ENCODE data around the gene CLMP.

Gene CLMP

DNA sequence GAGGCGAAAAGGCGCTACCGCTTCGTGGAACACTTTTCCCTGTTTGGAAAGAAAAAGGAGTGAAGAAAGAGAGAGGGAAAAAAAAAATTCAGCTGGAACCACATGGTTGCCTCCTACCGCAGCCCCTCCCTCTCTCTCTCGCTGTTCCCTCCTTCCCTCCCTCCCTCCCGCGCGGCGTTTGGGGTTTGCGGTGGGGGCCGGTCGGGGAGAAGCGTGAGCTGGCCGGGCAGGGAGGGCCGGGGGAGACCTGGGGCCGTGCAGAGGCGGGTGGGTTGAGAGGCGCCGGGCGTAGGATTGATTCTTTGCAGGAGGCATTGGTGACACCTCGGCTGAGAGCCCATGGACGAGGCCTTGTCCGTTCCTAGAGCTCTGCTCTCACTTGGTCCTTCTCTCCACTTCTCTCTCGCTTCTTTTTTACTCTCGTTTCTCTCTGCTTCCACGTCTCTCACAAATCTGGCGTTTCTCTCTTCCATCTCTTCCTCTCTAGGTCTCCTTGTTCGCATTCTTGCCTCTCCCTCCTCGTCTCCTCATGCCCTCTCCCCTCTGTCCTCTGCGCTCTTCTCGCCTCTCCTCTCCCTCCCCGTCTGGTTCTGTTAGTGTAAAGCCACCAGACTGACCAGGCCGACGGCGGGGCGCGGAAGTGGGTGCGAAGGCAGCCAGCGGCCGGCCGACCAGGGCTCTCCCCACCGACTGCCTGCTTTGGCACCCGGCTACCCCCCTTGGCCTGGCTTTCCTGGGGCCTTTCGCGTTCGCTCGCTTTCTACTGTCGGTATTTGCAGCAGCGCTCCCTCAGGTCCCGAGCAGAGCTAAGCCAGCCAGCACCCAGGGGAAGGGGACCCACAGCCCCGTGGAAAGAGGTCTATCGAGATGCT, at the start of gene CLMP:
Gene CLMP (minus strand): TSS at position 61 of the 872 bp plus-strand sequence. CDS start 308 bp downstream, outside the sequence.
- H3K4me1 Mint-ChIP-seq (ENCODE audit: low read depth): peaks cover 6% of the 10 kb centered on the region
- intact Hi-C loops (cut with micrococcal nuclease): no loop called here
- no peaks in the 10 kb centered on the region for H3K36me3 Mint-ChIP-seq (ENCODE audit: low read depth)
- H3K9me3 Mint-ChIP-seq: no peaks in the 10 kb centered on the region
- peak within 1 kb of the TSS; percentile 55 for H3K4me3 Mint-ChIP-seq
- H3K27ac Mint-ChIP-seq: no peak within 1 kb of the TSS
- peaks cover 73% of the 10 kb centered on the region for H3K27me3 Mint-ChIP-seq

DNA sequence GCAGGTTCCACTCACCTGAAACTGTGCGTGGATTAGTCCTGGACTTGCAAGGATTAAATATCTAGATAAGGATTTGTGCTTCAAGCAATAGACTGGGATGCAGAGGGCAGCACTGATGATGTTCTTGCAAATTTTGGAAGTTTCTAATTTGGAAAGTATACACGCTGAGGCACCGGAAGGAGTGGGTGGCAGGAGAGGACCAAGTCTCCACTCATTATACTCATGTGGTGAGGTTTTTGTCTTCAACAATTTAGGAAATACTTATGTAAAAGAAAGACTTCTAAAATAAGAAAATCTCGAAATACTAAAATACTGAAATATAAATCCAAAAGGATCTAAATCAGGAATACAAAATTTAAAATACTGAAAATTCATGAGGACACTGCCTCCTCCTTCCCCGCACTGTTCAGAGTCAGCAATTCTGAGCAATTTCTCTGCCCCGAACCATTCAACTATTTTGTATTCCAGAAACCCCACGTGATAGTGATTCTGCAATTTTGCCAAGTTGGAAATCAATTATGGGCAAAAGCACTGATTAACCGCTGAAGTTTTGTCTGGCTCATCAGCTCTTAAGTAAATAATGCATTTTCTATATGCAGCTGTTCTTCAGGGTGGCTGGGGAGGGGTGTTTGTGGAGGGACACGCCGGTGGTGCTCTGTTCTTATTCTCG, 47.0 kb upstream of the CLMP start:
- H3K9me3 Mint-ChIP-seq: no peaks in the 10 kb centered on the region
- H3K27ac Mint-ChIP-seq: no peak overlapping the region
- peaks cover 10% of the 10 kb centered on the region for H3K4me1 Mint-ChIP-seq (ENCODE audit: low read depth)
- no peaks in the 10 kb centered on the region for H3K36me3 Mint-ChIP-seq (ENCODE audit: low read depth)
- peaks cover 1% of the 10 kb centered on the region for H3K27me3 Mint-ChIP-seq
- no peak overlapping the region for H3K4me3 Mint-ChIP-seq
- intact Hi-C loops (cut with micrococcal nuclease): no loop called here

- no peak overlapping the region for H3K4me3 Mint-ChIP-seq
- intact Hi-C loops (cut with micrococcal nuclease): no loop called here
- peaks cover 9% of the 10 kb centered on the region for H3K4me1 Mint-ChIP-seq (ENCODE audit: low read depth)
- peaks cover 1% of the 10 kb centered on the region for H3K27me3 Mint-ChIP-seq
- no peak overlapping the region for H3K27ac Mint-ChIP-seq
- H3K9me3 Mint-ChIP-seq: no peaks in the 10 kb centered on the region
- H3K36me3 Mint-ChIP-seq (ENCODE audit: low read depth): no peaks in the 10 kb centered on the region
Observed at GRCh38 chr11:123241294-123241693, 46.2 kb upstream of the CLMP start.

DNA sequence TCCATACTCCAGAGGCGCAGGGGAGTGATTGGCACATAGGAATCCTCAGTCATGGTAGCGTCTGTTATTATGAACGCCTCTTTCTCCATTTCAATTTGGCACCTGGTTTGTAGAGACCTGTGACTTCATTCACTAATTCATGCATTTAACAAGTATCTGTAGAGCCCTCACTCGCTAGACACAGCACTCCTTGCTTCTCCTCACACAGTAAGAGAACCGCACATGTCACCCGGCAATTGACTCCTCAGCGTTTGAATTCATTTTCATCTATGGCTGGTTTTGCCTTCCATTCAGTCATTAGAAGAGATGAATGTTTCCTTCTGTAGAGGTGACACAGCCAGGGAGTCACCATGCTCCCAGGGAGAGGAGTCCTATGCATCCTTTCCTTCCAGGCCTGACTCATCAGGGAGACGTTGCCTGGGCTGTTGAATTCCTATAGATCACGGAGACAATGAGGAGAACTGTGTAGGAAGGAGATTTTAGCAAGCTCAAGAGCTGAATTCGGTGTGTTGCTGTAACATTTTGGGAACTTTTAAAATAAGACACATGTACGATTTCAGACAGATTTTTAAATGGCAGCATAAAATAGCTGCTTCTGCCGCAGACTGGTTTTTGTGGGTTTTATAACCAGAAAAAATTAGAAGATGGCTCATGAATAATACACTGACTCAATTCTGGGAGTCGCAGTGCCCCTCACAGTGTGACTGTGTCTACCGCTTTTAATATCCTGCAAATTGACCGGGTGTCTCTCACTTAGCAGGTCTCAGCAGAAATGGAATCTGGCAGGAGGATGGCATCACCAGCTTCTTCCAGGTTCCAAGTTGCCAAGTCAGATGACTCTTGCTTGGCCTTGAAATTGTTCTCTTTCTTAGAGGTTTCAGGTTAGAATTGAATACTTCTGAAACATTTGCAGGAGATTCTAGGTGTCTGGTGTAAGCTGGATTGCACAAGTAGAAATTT, 44.4 kb upstream of the CLMP start:
- Mint-ChIP-seq H3K36me3 (ENCODE audit: low read depth) (no peaks in the 10 kb centered on the region), H3K27ac (no peak overlapping the region), H3K4me3 (no peak overlapping the region), H3K27me3 (peaks cover 1% of the 10 kb centered on the region), H3K4me1 (ENCODE audit: low read depth) (peaks cover 9% of the 10 kb centered on the region), H3K9me3 (no peaks in the 10 kb centered on the region)
- intact Hi-C loops (cut with micrococcal nuclease): no loop called here

DNA sequence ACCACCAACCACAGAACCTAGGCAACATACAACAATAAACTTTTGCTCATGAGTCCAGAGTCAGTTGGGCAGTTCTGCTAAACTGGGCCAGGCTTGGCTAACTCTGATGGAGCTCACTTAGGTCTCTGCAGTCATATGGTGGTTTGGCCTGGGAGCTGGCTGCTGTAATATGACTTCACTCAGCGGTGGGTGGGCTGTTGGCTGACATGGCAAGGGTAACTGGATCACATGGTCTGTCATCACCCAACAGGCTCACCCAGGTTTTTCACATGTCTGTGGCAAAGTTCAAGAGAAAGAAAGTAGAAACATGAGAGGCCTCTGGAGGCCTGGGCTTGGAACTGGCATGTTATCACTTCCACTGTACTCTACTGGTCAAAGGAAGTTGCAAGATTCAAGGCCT, 43.2 kb upstream of the CLMP start:
- Mint-ChIP-seq H3K4me1 (ENCODE audit: low read depth) (peaks cover 9% of the 10 kb centered on the region), H3K27ac (no peak overlapping the region), H3K4me3 (no peak overlapping the region), H3K27me3 (no peaks in the 10 kb centered on the region), H3K36me3 (ENCODE audit: low read depth) (no peaks in the 10 kb centered on the region), H3K9me3 (no peaks in the 10 kb centered on the region)
- intact Hi-C loops (cut with micrococcal nuclease): no loop called here

GRCh38 chr11:123236879-123237278, 41.8 kb upstream of the CLMP start:
- no peaks in the 10 kb centered on the region for H3K9me3 Mint-ChIP-seq
- H3K36me3 Mint-ChIP-seq (ENCODE audit: low read depth): no peaks in the 10 kb centered on the region
- H3K4me3 Mint-ChIP-seq: no peak overlapping the region
- no peak overlapping the region for H3K27ac Mint-ChIP-seq
- intact Hi-C loops (cut with micrococcal nuclease): no loop called here
- no peaks in the 10 kb centered on the region for H3K27me3 Mint-ChIP-seq
- peaks cover 9% of the 10 kb centered on the region for H3K4me1 Mint-ChIP-seq (ENCODE audit: low read depth)

DNA sequence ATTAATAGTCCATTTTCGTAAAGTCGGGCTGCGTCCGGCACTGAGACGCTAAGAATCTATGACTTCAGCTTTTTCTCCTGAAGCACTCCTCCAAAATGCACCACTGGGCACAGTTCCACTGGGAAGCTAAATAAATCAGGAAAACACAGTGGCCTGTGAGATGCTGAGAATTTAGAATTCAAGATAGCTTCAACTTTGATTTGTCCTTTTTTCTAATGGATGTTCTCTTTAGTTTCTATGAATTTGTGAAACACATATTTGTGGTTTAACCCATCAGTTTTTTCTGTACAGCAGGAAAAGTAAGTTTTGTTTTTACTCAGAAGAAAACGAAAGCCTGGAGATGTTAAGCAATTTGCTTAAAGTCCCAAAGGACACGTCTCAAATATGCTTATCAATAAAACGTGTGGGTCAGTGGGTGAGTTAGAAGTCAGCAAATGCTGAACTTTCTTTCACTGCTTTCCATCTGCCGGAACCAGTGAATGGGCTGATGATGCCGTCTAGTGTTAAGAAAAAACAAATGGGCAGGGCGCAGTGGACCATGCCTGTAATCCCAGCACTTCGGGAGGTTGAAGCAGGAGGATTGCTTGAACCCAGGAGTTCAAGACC, 40.7 kb upstream of the CLMP start:
- H3K36me3 Mint-ChIP-seq (ENCODE audit: low read depth): no peaks in the 10 kb centered on the region
- peaks cover 9% of the 10 kb centered on the region for H3K4me1 Mint-ChIP-seq (ENCODE audit: low read depth)
- H3K9me3 Mint-ChIP-seq: no peaks in the 10 kb centered on the region
- H3K27ac Mint-ChIP-seq: no peak overlapping the region
- intact Hi-C loops (cut with micrococcal nuclease): no loop called here
- peaks cover under 1% of the 10 kb centered on the region for H3K27me3 Mint-ChIP-seq
- no peak overlapping the region for H3K4me3 Mint-ChIP-seq

DNA sequence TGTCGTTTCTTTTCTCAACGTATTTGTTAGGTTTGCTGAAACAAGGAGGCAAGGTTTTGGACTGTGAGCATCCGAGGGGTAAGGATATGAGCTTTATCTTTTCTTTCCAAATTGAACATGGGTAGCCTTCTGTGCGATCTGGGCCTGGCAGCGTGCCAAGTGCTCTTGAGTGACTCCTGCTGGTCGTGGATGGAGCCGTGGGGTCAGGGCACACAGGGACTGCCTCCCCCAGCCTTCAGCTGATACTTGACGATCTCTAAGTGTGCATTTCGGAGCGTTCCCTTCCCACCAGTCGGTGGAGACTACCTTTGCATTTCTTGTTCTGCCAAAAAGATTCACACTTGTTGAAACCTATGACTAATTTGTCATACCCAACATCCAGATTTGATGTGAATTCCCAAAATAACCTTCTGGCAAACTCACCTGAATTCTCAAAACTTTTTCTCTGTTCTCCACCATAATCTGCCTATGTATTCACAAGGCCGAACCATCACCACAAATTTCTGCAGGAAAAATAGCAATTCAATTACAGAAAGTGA, 40.1 kb upstream of the CLMP start:
- peaks cover 9% of the 10 kb centered on the region for H3K4me1 Mint-ChIP-seq (ENCODE audit: low read depth)

DNA sequence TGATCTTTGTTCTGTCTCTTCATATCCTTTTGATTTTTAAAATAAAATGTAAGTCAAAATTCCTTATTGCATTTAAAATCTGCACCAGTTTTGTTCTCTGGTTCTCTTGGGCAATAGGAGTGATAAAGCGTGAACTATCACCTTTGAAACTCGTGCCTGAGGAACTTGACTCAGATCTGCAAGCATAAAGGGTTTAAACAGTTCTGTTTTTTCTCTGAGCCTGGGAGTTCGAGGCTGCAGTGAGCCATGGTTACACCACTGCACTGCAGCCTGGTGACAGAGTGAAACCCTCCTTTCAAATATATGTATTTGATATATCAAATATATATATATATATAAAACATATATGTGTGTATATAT, 38.9 kb upstream of the CLMP start:
- Mint-ChIP-seq H3K27me3 (peaks cover 4% of the 10 kb centered on the region), H3K9me3 (no peaks in the 10 kb centered on the region), H3K27ac (no peak overlapping the region), H3K4me3 (no peak overlapping the region), H3K4me1 (ENCODE audit: low read depth) (peaks cover 9% of the 10 kb centered on the region), H3K36me3 (ENCODE audit: low read depth) (no peaks in the 10 kb centered on the region)
- intact Hi-C loops (cut with micrococcal nuclease): no loop called here

More for the DNA sequence above, 40.1 kb upstream of the CLMP start:
- peaks cover 4% of the 10 kb centered on the region for H3K27me3 Mint-ChIP-seq
- intact Hi-C loops (cut with micrococcal nuclease): no loop called here
- no peak overlapping the region for H3K27ac Mint-ChIP-seq
- no peaks in the 10 kb centered on the region for H3K36me3 Mint-ChIP-seq (ENCODE audit: low read depth)
- H3K9me3 Mint-ChIP-seq: no peaks in the 10 kb centered on the region
- H3K4me3 Mint-ChIP-seq: no peak overlapping the region

- no peak overlapping the region for H3K4me3 Mint-ChIP-seq
- intact Hi-C loops (cut with micrococcal nuclease): no loop called here
- H3K36me3 Mint-ChIP-seq (ENCODE audit: low read depth): no peaks in the 10 kb centered on the region
- peaks cover 4% of the 10 kb centered on the region for H3K4me1 Mint-ChIP-seq (ENCODE audit: low read depth)
- no peaks in the 10 kb centered on the region for H3K9me3 Mint-ChIP-seq
- peaks cover 6% of the 10 kb centered on the region for H3K27me3 Mint-ChIP-seq
- no peak overlapping the region for H3K27ac Mint-ChIP-seq
Observed at GRCh38 chr11:123233280-123233974, 38.4 kb upstream of the CLMP start.

DNA sequence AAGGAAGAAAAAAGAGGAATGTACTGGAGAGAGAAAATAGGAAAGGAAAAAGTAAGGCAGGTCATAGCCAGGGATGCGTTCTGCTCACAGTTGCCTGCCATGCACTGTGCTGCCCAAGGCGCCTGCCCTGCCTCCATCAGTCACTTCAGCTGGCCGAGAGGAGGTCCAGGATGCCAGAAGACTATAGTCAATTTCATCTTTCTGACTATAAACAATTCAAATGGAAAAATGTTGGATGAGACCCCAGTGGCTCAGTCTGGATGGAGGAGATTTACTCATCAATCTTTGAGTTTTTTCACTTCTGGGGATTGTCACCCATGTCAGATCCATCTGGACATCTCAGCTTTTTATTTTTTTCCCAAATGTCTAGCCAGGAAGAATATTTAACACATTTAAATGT, 36.7 kb upstream of the CLMP start:
- no peaks in the 10 kb centered on the region for H3K9me3 Mint-ChIP-seq
- H3K4me3 Mint-ChIP-seq: no peak overlapping the region
- no peaks in the 10 kb centered on the region for H3K4me1 Mint-ChIP-seq (ENCODE audit: low read depth)
- intact Hi-C loops (cut with micrococcal nuclease): no loop called here
- H3K36me3 Mint-ChIP-seq (ENCODE audit: low read depth): no peaks in the 10 kb centered on the region
- H3K27me3 Mint-ChIP-seq: peaks cover 6% of the 10 kb centered on the region
- H3K27ac Mint-ChIP-seq: no peak overlapping the region

GRCh38 chr11:123231256-123231655, 36.2 kb upstream of the CLMP start:
- intact Hi-C loops (cut with micrococcal nuclease): no loop called here
- Mint-ChIP-seq H3K4me3 (no peak overlapping the region), H3K27ac (no peak overlapping the region), H3K4me1 (ENCODE audit: low read depth) (no peaks in the 10 kb centered on the region), H3K27me3 (peaks cover 6% of the 10 kb centered on the region), H3K9me3 (no peaks in the 10 kb centered on the region), H3K36me3 (ENCODE audit: low read depth) (no peaks in the 10 kb centered on the region)

GRCh38 chr11:123230346-123230745, 35.3 kb upstream of the CLMP start:
- H3K27me3 Mint-ChIP-seq: peaks cover 9% of the 10 kb centered on the region
- no peak overlapping the region for H3K27ac Mint-ChIP-seq
- H3K9me3 Mint-ChIP-seq: no peaks in the 10 kb centered on the region
- intact Hi-C loops (cut with micrococcal nuclease): no loop called here
- no peak overlapping the region for H3K4me3 Mint-ChIP-seq
- no peaks in the 10 kb centered on the region for H3K4me1 Mint-ChIP-seq (ENCODE audit: low read depth)
- no peaks in the 10 kb centered on the region for H3K36me3 Mint-ChIP-seq (ENCODE audit: low read depth)
